Adrenal gland (tissue), 12 donors: ENCODE data around the gene FOSL2. TPM values are rescaled to one million over a fixed set of nuclear protein-coding genes. Genes with fewer than 3 reads are reported as not detected.
A peak's percentile ranks its signal among the peaks of the same experiment; 100 is the strongest.

Experiments
- DNase-seq, 7 donors: peaks; one replicate each; pipeline ENCODE4 v3.0.0-alpha.2; 2019 to 2020
- H3K27ac ChIP-seq, 5 donors: fragments of 200-600 bp; sonication (generic) in 4 of 5; 1 replicate in 3 of 5; 2 replicates in 2 of 5; pipeline versions ENCODE4 v1.5.1 to v1.8.0; 2016 to 2020; ENCODE audit warnings: mild to moderate bottlenecking in 1 of 5
- H3K27me3 ChIP-seq: fragments of 200-600 bp; 2 replicates; pipeline ENCODE4 v1.8.0; 2021
- H3K36me3 ChIP-seq, 2 donors: fragments of 200-600 bp; replicated peaks in 1 of 2; 1 replicate in 1 of 2; 2 replicates in 1 of 2; pipeline versions ENCODE4 v1.5.1 to v1.8.0; 2018 to 2022
- H3K4me1 ChIP-seq, 2 donors: fragments of 200-600 bp; replicated peaks in 1 of 2; 1 replicate in 1 of 2; 2 replicates in 1 of 2; pipeline versions ENCODE4 v1.5.1 to v1.8.0; 2018 to 2021
- H3K4me3 ChIP-seq, 4 donors: fragments of 200-600 bp; sonication (generic) in 3 of 4; one replicate each; pipeline ENCODE4 v1.5.1; 2016 to 2018
- H3K9me3 ChIP-seq, 3 donors: fragments of 200-600 bp; sonication (generic) in 1 of 3; replicated peaks in 1 of 3; 1 replicate in 2 of 3; 2 replicates in 1 of 3; pipeline versions ENCODE4 v1.5.1 to v1.8.0; 2016 to 2021
- POLR2A ChIP-seq, 2 donors: fragments of 450-650 bp; IDR thresholded peaks; one replicate each; pipeline ENCODE4 v1.6.1; 2017; ENCODE audit warnings: antibody characterized with exemption in 2 of 2, mild to moderate bottlenecking in 2 of 2, moderate library complexity in 1 of 2
- WGBS, 4 donors: extraction: QIAGEN DNeasy Blood & Tissue Kit in 2 of 4; methylation state at CpG; one replicate each; pipeline versions ENCODE4 v1.1.5 to v1.1.7; 2013 to 2017; 5-methylcytosine and 5-hydroxymethylcytosine counted together
- intact Hi-C, 2 donors: fragments of 100-400 bp; cut with DNase I; formaldehyde crosslinking; loops; one replicate each; pipeline versions ENCODE4 v1.14.1 to v1.15.0; 2022 to 2023
- polyA plus RNA-seq, 3 donors: library from polyadenylated mRNA; stranded (reverse); fragments of 200-250 nt in 2 of 3; fragments of 350-450 nt in 1 of 3; fragmentation: Illumina TruSeq in 1 of 3; extraction: RNeasy Lipid Tissue Mini Kit (QIAGEN cat#74804) in 1 of 3; gene quantifications; one replicate each; pipeline ENCODE4 v1.2.3, GENCODE V29; 2013 to 2014
- total RNA-seq, 9 donors: library from RNA; depleted of rRNA in 4 of 9; stranded (reverse); fragments of >200 nt in 4 of 9; fragments of 120-200 nt in 1 of 9; fragmentation: NEBNext Ultra II Directional in 1 of 9; extraction: Animal tissue kit (Norgen Biotek cat#: 25700) in 1 of 9; gene quantifications; one replicate each; pipeline versions ENCODE4 v1.1.0 to v1.2.4, GENCODE V29; 2013 to 2023
- TF ChIP-seq, protein P1 (sequence below), 6 experiments: fragments of 450-650 bp in 4 of 6; fragments of 200-600 bp in 2 of 6; sonication (generic) in 1 of 6; IDR thresholded peaks; 1 replicate in 5 of 6; 2 replicates in 1 of 6; pipeline versions ENCODE4 v1.5.1 to v1.8.0; 2016 to 2021; ENCODE audit warnings: antibody characterized with exemption in 6 of 6, mild to moderate bottlenecking in 2 of 6, moderate library complexity in 1 of 6
- donor health status: healthy with polysubstance abuse.
- donor health status: Bipolar disorder and iron deficiency.
- donor health status: DM: yes; HTN: yes; CAD: no.
- donor health status: DM: no; HTN: no; CAD: no.
- donor health status: DM: no; HTN: no; CAD: no.
- donor health status: DM: yes; HTN: yes; CAD: no.

Gene FOSL2
- total and polyA plus RNA-seq, 12 donors, result 66.9 to 760 (median 413) TPM

DNA sequence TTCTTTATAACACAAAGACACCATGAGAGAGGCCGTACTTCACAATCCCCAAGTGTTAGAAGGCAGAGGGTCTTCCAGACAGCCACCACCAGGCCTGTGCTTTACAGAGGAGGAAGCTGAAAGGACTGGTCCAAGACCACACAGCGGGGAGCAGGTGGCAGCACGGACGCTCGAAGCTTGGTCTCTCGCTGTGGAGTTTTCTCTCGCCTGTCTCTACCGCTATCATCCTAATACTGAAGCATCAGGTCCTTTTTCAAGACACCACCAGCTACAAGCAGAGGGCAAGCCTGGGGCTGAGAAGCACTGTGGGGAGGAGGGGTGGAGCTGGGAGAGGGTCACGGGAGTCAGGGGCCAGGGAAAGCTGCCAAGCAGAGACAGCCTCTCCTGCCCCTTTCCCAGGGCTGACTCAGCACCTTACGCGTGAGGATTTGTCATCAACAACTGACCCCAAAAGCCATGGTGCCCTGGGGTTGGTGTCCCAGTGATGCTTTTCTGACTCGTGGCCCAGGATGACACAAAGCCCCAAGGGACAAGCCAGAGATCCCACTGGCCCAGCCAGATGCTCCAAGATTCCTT is 31.9 kb upstream of the FOSL2 start:
- peaks cover 10 to 18% of the 10 kb centered on the region in 2 donors for H3K4me1 ChIP-seq
- intact Hi-C loops, result no loop called here
- H3K36me3 ChIP-seq, result no peaks in the 10 kb centered on the region
- peak overlapping the region in 1 of 5 donors; percentile 36 for H3K27ac ChIP-seq
- no peaks in the 10 kb centered on the region for H3K27me3 ChIP-seq
- 65 to 88% (median 80%) methylated on average over 6 to 12 of the region's 12 CpGs for WGBS, 4 donors
- H3K9me3 ChIP-seq, result no peaks in the 10 kb centered on the region
- DNase-seq, result peak in 6 of 7 donors; percentile 74 to 89 (median 78)
- H3K4me3 ChIP-seq, result no peak overlapping the region
- TF ChIP-seq, protein P1, sequence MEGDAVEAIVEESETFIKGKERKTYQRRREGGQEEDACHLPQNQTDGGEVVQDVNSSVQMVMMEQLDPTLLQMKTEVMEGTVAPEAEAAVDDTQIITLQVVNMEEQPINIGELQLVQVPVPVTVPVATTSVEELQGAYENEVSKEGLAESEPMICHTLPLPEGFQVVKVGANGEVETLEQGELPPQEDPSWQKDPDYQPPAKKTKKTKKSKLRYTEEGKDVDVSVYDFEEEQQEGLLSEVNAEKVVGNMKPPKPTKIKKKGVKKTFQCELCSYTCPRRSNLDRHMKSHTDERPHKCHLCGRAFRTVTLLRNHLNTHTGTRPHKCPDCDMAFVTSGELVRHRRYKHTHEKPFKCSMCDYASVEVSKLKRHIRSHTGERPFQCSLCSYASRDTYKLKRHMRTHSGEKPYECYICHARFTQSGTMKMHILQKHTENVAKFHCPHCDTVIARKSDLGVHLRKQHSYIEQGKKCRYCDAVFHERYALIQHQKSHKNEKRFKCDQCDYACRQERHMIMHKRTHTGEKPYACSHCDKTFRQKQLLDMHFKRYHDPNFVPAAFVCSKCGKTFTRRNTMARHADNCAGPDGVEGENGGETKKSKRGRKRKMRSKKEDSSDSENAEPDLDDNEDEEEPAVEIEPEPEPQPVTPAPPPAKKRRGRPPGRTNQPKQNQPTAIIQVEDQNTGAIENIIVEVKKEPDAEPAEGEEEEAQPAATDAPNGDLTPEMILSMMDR (IDR thresholded peaks at IDR 0.05), result no peak
- TF ChIP-seq POLR2A (IDR thresholded peaks at IDR 0.05), result no peak

DNA sequence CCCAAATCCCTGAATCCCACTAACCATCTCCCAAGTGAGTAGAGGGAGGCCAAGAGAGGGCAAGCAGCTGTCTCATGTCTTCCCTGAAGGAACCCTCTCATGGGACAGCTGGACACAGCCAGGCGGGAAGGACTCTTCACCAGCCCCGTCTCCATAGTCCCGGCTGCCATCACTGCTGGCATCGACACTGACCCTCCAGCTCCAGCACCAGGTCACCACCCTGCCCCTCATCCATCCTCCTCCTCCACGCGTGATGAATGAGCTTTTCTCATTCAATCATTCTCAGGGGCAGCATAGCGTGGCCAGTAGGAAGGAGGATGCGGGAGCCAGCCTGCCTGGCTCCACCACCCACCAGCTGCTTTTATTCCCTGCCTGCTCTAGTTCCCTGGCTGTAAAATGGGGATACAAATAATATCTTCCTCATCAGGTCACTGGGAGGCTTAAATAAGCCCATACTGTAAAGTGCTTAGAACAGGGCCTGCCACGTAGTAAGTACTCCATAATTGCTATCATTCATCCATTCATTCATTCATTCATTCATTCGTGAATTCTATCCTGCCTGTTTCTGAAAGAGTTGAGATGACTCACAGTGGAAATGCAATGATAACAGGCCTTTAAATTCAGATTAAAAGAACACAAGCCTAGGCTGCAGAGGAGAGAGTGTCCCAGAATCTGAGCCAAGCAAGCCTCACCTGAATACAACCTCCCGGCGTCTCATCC is 30.5 kb upstream of the FOSL2 start:
- intact Hi-C loops, result no loop called here
- Histone ChIP-seq H3K9me3 (no peaks in the 10 kb centered on the region), H3K4me3 (no peak overlapping the region), H3K4me1 (peaks cover 11 to 20% of the 10 kb centered on the region in 2 donors), H3K36me3 (no peaks in the 10 kb centered on the region), H3K27me3 (no peaks in the 10 kb centered on the region), H3K27ac (no peak overlapping the region)
- WGBS, 4 donors, result 68 to 78% (median 77%) methylated on average over 12 of the region's 12 CpGs
- TF ChIP-seq POLR2A (IDR thresholded peaks at IDR 0.05), result no peak
- TF ChIP-seq, protein P1 (IDR thresholded peaks at IDR 0.05), result no peak
- no peak for DNase-seq

DNA sequence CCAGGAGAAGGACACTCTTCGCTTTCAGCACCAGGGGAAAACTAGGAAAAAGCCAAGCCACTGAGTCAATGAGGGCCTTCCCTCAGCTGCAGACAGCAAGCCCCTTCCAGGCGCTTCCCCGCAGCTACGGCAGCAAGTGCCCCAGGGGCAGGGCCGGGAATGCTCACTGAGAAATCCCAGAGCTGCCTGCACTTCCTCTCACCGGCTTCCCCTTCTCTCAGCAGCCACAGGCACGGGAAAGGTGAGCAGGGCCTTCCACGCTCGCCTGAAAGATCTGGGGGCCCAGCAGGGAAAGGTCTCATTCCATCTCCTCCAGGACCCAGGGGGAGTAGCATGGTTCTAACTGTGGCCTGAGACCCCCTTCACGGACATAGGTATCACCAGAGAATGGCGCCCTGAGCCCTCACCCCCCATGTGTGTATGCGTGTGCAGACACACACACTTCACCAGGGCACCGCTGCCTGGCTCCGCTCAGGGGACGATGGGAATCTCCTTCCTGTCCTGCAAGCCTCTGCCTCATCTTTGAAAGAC is 29.6 kb upstream of the FOSL2 start:
- Histone ChIP-seq H3K27ac (no peak overlapping the region), H3K36me3 (no peaks in the 10 kb centered on the region), H3K9me3 (no peaks in the 10 kb centered on the region), H3K4me3 (no peak overlapping the region), H3K4me1 (peaks cover 12 to 20% of the 10 kb centered on the region in 2 donors), H3K27me3 (no peaks in the 10 kb centered on the region)
- WGBS, 4 donors, result 80 to 100% (median 92%) methylated on average over 2 to 15 of the region's 15 CpGs
- TF ChIP-seq, protein P1 (IDR thresholded peaks at IDR 0.05), result no peak
- no peak for TF ChIP-seq POLR2A (IDR thresholded peaks at IDR 0.05)
- intact Hi-C loops, result no loop called here
- no peak for DNase-seq

DNA sequence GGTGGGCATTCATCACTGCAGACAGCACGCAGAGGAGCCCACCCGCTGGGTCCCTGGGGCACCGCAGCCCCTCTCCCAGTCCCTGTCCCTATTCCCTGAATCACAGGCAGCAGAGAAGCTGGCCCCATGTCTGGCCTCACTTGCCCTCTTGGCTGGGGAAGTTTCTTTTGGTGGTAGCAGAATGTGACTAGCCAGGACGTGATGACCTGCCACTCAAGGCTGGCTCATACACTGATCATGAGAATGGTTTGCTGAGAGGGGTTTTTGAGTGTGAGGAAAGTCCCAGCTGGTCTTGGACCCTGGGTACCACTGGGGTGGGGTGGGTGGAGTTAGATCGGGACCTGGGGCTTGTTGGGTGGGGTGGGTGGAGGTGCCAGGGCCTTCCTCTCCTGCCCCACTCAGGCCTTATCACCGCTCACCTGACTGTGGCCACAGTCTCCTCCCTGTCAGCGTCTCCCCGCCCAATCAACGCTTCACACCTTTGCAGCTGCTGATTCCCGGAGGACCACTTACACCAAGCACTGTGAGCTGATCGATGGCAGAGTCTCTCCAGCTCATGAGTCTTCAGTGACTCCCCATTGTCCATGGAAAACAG is 28.9 kb upstream of the FOSL2 start:
- H3K4me1 ChIP-seq, result peaks cover 12 to 20% of the 10 kb centered on the region in 2 donors
- WGBS, 4 donors, result 91 to 97% (median 96%) methylated on average over 10 to 11 of the region's 11 CpGs
- H3K27me3 ChIP-seq, result no peaks in the 10 kb centered on the region
- intact Hi-C loops, result no loop called here
- TF ChIP-seq, protein P1 (IDR thresholded peaks at IDR 0.05), result no peak
- TF ChIP-seq POLR2A (IDR thresholded peaks at IDR 0.05), result no peak
- no peak for DNase-seq
- H3K9me3 ChIP-seq, result no peaks in the 10 kb centered on the region
- no peak overlapping the region for H3K27ac ChIP-seq
- no peaks in the 10 kb centered on the region for H3K36me3 ChIP-seq
- H3K4me3 ChIP-seq, result no peak overlapping the region
